LNCAP (cell line): ENCODE data around the gene TNFSF9.

Source experiments
- TF ChIP-seq, protein P1 (sequence below): fragments of 450-650 bp; IDR thresholded peaks from 2 replicates; pipeline ENCODE4 v1.5.1; 2017; ENCODE audit warnings: mild to moderate bottlenecking

TNFSF9 gene

DNA sequence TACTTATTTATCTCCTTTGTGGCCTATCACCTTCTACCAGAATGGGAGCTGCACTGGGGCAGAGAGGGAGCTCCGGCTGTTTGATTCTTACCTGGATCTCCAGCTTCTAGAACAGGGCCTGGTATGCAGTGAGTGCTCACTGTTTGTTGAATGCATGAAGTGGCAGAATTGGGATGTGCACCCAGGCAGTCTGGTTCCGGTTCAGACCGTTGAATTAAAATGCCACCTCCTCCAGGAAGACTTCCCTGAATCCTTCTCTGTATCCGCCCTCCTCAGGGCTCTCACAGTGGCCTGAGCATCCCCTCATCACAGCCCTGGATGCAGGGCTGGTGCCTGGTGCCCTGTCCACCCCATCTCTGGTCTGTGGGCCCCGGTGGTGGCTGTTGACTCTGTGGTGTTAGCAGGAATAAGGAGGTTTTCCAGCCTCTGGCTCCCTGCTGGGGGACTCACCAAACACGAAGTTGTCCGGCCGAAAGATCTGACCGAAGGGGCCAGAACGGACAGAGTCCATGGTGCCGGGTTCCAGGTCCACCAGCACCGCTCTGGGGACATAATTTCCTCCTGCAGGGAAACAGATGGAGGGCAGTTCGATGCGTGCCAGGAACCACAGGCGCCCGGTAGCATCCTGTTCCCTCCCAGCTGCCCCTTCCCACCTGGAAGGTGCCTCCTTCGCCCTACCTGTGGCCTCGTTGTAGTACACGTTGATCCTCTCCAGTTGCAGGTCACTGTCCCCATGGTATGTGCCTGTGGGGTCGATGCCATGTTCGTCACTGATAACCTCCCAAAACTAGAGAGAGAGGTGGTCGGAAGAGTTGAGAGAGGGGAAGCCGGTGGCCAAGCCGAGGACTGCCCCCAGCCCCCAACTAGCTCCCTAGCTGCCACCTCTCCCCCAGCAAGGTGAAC is 29.7 kb upstream of the TNFSF9 start:
- TF ChIP-seq, protein P1, sequence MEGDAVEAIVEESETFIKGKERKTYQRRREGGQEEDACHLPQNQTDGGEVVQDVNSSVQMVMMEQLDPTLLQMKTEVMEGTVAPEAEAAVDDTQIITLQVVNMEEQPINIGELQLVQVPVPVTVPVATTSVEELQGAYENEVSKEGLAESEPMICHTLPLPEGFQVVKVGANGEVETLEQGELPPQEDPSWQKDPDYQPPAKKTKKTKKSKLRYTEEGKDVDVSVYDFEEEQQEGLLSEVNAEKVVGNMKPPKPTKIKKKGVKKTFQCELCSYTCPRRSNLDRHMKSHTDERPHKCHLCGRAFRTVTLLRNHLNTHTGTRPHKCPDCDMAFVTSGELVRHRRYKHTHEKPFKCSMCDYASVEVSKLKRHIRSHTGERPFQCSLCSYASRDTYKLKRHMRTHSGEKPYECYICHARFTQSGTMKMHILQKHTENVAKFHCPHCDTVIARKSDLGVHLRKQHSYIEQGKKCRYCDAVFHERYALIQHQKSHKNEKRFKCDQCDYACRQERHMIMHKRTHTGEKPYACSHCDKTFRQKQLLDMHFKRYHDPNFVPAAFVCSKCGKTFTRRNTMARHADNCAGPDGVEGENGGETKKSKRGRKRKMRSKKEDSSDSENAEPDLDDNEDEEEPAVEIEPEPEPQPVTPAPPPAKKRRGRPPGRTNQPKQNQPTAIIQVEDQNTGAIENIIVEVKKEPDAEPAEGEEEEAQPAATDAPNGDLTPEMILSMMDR = no peak

DNA sequence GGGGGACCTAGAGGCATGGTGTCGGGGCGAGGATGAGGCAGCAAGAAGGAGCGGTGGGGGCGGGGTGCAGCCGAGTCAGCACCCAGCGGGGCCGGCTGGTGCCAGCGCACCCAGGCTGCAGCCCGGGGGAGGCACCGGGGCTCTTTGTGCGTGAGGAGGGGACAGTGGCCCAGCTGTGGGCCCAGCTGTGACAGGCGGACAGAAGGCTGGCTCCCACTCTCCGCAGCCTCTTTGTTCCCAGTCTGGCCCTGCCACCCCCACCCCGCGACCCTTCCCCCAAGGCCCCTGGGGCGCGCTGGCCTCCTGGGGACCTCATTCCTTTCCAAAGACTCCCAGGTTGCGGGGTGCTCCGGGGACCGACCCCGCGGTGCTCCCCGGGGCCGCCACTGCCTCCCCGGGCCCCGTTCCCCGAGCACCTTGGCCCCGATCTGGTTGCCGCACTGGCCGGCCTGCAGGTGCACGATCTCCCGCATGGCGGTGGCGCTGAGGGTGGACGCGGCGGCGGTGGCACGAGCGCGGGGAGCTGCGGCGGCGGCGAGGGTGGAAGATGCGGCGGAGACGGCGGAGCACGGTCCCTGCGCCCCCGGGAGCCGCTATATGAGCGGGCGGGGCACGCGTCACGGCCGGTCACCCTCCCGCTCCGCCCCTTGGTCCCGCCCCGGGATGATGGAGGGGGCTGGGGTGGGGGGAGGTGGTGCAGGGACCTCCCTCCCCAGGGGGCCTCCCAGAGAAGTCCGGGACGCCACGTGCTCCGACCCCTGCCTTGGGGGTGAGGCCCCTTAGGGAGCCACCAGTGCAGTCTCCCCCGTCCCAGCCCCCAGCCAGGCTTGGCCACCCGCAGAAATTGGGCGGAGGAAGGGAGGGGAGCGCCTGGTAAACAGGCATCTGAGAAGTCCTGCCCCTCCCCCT is 28.8 kb upstream of the TNFSF9 start, which contains the start of gene TUBB4A:
Gene TUBB4A (minus strand): TSS at position 570 of the 909 bp plus-strand sequence. CDS start 97 bp downstream, at position 473.
- TF ChIP-seq, protein P1 = no peak

DNA sequence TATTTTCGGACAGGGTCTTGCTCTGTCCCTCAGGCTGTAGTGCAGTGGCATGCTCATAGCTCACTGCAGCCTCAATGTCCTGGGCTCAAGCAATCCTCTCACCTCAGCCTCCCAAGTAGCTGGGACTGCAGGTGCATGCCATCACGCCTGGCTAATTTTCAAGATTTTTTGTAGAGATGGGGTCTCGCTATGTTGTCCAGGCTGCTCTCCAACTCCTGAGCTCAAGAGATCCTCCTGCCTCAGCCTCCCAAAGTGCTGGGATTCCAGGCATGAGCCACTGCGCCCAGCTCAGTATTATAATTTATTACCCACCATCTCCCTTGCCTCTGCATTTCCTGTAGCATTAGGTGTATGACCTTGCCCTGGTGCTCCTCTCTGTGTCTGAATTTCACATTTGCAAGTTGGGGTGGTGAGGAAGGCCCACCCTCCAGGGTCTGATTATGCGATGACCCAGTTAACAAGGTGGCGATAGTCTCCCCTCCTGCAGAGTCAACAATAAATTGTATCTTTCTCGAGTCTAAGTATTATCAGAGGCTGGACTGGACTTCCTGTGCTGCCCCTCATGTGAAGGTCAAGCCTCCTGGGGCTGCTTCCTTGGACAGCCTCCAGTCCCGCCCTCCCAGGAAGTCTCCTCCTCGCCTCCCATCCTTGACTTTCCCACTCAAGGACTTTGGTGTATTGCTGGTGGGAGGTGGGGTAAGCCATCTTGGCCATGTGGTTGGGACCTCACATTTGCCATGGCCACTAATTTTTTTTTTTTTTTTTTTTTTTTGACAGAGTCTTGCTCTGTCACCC is 27.2 kb upstream of the TNFSF9 start:
- TF ChIP-seq, protein P1 = no peak

DNA sequence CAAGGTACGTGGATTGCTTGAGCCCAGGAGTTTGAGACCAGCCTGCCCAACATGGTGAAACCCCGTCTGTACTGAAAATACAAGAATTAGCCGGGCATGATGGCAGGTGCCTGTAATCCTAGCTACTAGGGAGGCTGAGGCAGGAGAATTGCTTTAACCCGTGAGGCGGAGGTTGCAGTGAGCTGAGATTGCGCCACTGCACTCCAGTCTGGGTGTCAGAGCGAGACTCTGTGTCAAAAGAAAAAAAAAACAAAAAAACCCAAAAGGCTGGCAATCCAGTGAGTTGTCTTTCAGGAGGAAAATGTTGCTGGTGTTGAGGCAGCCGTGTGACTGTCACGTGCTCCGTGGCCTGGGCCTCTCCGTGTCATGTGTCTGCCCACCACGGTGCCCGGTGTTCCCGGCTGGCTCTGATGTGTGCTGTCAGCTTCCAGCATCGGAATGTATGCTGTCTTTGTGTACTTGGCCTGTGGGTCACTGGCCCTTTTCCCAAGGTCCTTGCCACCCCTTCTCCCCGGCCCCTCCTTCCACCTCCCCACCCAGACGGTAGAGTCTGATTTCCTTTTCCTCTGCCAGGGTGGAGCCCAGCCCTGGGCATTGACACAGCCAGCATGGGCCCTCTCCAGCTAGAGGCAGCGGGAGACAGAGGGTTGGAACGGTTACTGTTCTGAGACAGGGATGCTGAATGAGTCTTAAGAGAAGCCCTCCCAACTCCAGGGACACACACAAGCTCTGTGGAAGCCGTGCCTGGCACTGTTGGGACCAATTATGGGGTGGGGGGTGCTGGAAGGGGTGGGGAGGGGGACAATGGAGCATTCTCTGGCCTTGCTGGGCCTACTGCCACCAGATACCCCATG is 21.5 kb upstream of the TNFSF9 start:
- TF ChIP-seq, protein P1 = no peak

DNA sequence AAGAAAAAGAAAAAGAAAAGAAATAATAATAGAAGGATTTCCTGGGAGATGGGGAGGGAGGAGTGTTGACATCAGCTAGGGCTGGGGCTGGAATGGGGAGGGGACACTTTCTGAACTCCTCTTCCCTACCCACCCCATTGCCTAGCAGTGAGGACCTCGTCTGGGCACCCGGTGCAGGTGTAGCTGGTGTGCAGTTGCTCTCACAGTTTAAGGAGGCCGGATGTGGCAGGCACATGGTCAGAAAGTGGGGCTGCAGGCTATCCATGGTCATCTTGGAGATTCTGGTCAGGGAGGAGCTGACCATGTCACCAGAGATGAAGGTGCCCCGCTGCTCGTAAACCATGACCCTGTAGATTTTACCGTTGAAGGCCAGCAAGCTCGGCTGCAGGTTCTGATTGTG is 20.2 kb upstream of the TNFSF9 start:
- TF ChIP-seq, protein P1 = no peak

DNA sequence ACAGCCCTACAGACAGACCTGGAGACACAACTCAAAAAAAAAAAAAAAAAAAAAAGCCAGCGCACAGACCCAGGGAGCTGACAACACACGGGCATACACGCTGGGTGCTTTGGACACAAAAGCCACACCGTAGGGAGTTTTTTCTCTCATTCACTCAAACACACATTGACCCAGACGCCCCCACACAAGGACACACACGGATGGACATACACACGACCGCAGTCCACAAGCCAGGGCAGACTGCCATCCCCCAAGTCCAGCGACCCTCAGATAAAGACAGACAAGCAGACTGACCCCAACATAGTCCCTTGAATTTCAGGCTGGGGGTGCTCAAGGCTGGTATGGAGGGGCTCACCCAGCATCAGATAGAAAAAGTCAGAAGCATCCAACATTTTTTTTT is 16.7 kb upstream of the TNFSF9 start:
- TF ChIP-seq, protein P1 = no peak
